Bronchial epithelial cell (primary cell): Measurements from ENCODE around the gene CLDN24. TPM values are rescaled to one million over a fixed set of nuclear protein-coding genes. Genes with fewer than 3 reads are reported as not detected.

Experiments used
- total RNA-seq: library from RNA; depleted of rRNA; stranded (reverse); fragments of >200 nt; gene quantifications from 2 replicates; pipeline ENCODE4 v1.2.1, GENCODE V29; 2014

CLDN24 gene
- total RNA-seq, 1 donor from 2014 or later, result not detected

Other genes with a start within 250 kb of the CLDN24 start
- gene WWC2, start 223.2 kb downstream of the CLDN24 start, total RNA-seq, result 13.2 and 13.4 TPM in 2 replicates
- not detected in 2 replicates for gene CLDN22, start 2.1 kb downstream of the CLDN24 start, total RNA-seq
- gene CDKN2AIP, start 122.2 kb upstream of the CLDN24 start, total RNA-seq, result 16.3 and 18.1 TPM in 2 replicates
- gene ING2, start 182.6 kb upstream of the CLDN24 start, total RNA-seq, result 21.9 and 23.0 TPM in 2 replicates